ENCODE measurements around the gene OFD1.

DNA sequence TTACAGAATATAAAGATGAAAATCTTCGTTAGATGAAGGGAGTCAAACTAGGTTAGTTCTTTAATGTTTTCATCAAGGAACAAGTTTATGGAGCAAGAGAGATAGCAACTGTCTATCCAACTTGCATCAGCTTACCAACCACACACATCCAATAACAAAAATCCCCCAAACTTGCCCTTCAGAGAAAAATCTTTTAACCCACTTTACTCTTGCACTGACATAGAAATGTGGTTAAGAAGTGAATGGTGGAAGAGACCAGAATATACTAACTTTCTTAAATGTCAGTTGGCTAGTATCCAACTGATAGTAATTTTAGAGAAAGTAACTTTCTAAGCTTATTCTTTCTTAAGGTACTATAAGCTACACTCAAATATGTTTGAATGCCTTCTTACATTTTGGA is 47.3 kb upstream of the OFD1 start:
- TF ChIP-seq, protein P1, sequence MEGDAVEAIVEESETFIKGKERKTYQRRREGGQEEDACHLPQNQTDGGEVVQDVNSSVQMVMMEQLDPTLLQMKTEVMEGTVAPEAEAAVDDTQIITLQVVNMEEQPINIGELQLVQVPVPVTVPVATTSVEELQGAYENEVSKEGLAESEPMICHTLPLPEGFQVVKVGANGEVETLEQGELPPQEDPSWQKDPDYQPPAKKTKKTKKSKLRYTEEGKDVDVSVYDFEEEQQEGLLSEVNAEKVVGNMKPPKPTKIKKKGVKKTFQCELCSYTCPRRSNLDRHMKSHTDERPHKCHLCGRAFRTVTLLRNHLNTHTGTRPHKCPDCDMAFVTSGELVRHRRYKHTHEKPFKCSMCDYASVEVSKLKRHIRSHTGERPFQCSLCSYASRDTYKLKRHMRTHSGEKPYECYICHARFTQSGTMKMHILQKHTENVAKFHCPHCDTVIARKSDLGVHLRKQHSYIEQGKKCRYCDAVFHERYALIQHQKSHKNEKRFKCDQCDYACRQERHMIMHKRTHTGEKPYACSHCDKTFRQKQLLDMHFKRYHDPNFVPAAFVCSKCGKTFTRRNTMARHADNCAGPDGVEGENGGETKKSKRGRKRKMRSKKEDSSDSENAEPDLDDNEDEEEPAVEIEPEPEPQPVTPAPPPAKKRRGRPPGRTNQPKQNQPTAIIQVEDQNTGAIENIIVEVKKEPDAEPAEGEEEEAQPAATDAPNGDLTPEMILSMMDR (IDR thresholded peaks at IDR 0.05): no peak
- TF ChIP-seq ZFX (IDR thresholded peaks at IDR 0.05; ENCODE audit: borderline replicate concordance): no peak
